H1 (cell line): ENCODE measurements around the gene GINS3. TPM values are rescaled to one million over a fixed set of nuclear protein-coding genes. Genes with fewer than 3 reads are reported as not detected.
A peak's percentile ranks its signal among the peaks of the same experiment; 100 is the strongest.

Experiments used
- CTCF ChIA-PET: fragments of 300-600 bp; sonication (Branson Sonifier 250); formaldehyde crosslinking; loops from one replicate; lab custom pipeline; 2021; ENCODE audit not compliant: partially characterized antibody; lab: Charles Lee
- POLR2A ChIA-PET: fragments of 300-600 bp; sonication (Branson Sonifier 250); formaldehyde crosslinking; loops from one replicate; lab custom pipeline; 2021; ENCODE audit warnings: inconsistent platforms; ENCODE audit not compliant: partially characterized antibody; lab: Charles Lee
- DNase-seq, 2 experiments: peaks; one replicate each; pipeline versions ENCODE4 v3.0.0 to v3.0.0-alpha.2; 2010 to 2022; ENCODE audit warnings: low spot score in 2 of 2, low read depth in 1 of 2, mixed read lengths in 1 of 2
- FAIRE-seq: peaks from 2 replicates; lab custom pipeline; 2011; peaks lifted over from hg19 to GRCh38; lab: Jason Lieb, UNC
- H2AFZ ChIP-seq: 2 replicates; pipeline ENCODE4 v1.8.1; 2012; ENCODE audit warnings: low read length, inconsistent platforms
- H2AK5ac ChIP-seq: 2 replicates; pipeline ENCODE4 v1.6.1; 2013; ENCODE audit warnings: low read depth, low read length
- H2BK120ac ChIP-seq: replicated peaks from 2 replicates; pipeline ENCODE3; 2013; ENCODE audit warnings: low read depth, low read length, inconsistent platforms
- H2BK12ac ChIP-seq: 2 replicates; pipeline ENCODE4 v1.6.1; 2013; ENCODE audit warnings: low read depth, low read length
- H2BK15ac ChIP-seq: 2 replicates; pipeline ENCODE4 v1.6.1; 2013; ENCODE audit warnings: low read length
- H2BK20ac ChIP-seq: 2 replicates; pipeline ENCODE4 v1.6.1; 2013; ENCODE audit warnings: low read length
- H2BK5ac ChIP-seq: 2 replicates; pipeline ENCODE4 v1.6.1; 2013; ENCODE audit warnings: low read depth, low read length
- H3K14ac ChIP-seq: 2 replicates; pipeline ENCODE4 v1.6.1; 2013; ENCODE audit warnings: inconsistent platforms; ENCODE audit not compliant: insufficient read length
- H3K18ac ChIP-seq: 2 replicates; pipeline ENCODE4 v1.6.1; 2013; ENCODE audit warnings: low read length; ENCODE audit errors: extremely low read depth
- H3K23ac ChIP-seq: 2 replicates; pipeline ENCODE4 v1.6.1; 2013; ENCODE audit warnings: inconsistent platforms; ENCODE audit not compliant: insufficient read length
- H3K23me2 ChIP-seq: 2 replicates; pipeline ENCODE4 v1.6.1; 2013; ENCODE audit warnings: low read depth, low read length
- H3K27ac ChIP-seq: 2 replicates; pipeline ENCODE4 v1.6.1; 2011; ENCODE audit warnings: low read depth, low read length, inconsistent platforms
- H3K27me3 ChIP-seq, 4 experiments: replicated peaks in 1 of 4; 1 replicate in 1 of 4; 2 replicates in 3 of 4; pipeline versions ENCODE4 v1.6.1 to v1.8.1; 2011 to 2013; ENCODE audit warnings: low read length in 3 of 4, mild to moderate bottlenecking in 3 of 4, inconsistent platforms in 2 of 4, mixed read lengths in 2 of 4, moderate library complexity in 1 of 4; ENCODE audit not compliant: control insufficient read depth in 3 of 4, insufficient read depth in 3 of 4; ENCODE audit errors: extremely low read depth in 1 of 4
- H3K36me3 ChIP-seq, 4 experiments: 2 replicates each; pipeline versions ENCODE4 v1.6.1 to v1.8.1; 2011 to 2013; ENCODE audit warnings: mild to moderate bottlenecking in 4 of 4, low read length in 3 of 4, moderate library complexity in 2 of 4, control low read depth in 1 of 4, inconsistent platforms in 1 of 4; ENCODE audit not compliant: insufficient read depth in 4 of 4, control insufficient read depth in 2 of 4
- H3K4ac ChIP-seq: replicated peaks from 2 replicates; pipeline ENCODE3; 2013; ENCODE audit warnings: low read length, low read depth, mixed read lengths, inconsistent platforms; ENCODE audit not compliant: insufficient read length
- H3K4me1 ChIP-seq, 4 experiments: replicated peaks in 1 of 4; 1 replicate in 1 of 4; 2 replicates in 3 of 4; pipeline versions ENCODE4 v1.6.1 to v1.8.1; 2011 to 2013; ENCODE audit warnings: low read length in 3 of 4, inconsistent platforms in 2 of 4, mixed read lengths in 1 of 4; ENCODE audit not compliant: insufficient read depth in 4 of 4, control insufficient read depth in 3 of 4
- H3K4me2 ChIP-seq, 2 experiments: 2 replicates each; pipeline versions ENCODE4 v1.6.1 to v1.8.1; 2011 to 2013; ENCODE audit warnings: low read depth in 2 of 2, low read length in 2 of 2, control low read depth in 1 of 2, inconsistent platforms in 1 of 2, mild to moderate bottlenecking in 1 of 2; ENCODE audit not compliant: insufficient read depth in 1 of 2
- H3K4me3 ChIP-seq, 4 experiments: fragments of 200-600, 300-600 bp in 1 of 4; sonication (generic), shearing (Covaris generic), sonication (Bioruptor Twin) in 1 of 4; 2 replicates each; pipeline versions ENCODE4 v1.5.1 to v1.8.1; 2011 to 2016; ENCODE audit warnings: low read length in 4 of 4, low read depth in 3 of 4, control low read depth in 2 of 4, inconsistent platforms in 2 of 4, mild to moderate bottlenecking in 2 of 4, mixed read lengths in 1 of 4, moderate library complexity in 1 of 4; ENCODE audit not compliant: insufficient read depth in 2 of 4; ENCODE audit errors: extremely low read depth in 1 of 4
- H3K56ac ChIP-seq: replicated peaks from 2 replicates; pipeline ENCODE3; 2013; ENCODE audit warnings: low read depth, mild to moderate bottlenecking, mixed read lengths, low read length, inconsistent platforms; ENCODE audit not compliant: insufficient read length
- H3K79me1 ChIP-seq: 2 replicates; pipeline ENCODE4 v1.6.1; 2013; ENCODE audit warnings: low read depth, low read length, control low read depth
- H3K79me2 ChIP-seq, 2 experiments: 2 replicates each; pipeline versions ENCODE4 v1.6.1 to v1.8.1; 2012 to 2013; ENCODE audit warnings: low read length in 2 of 2, mild to moderate bottlenecking in 2 of 2, inconsistent platforms in 1 of 2; ENCODE audit not compliant: insufficient read depth in 2 of 2, control insufficient read depth in 1 of 2
- H3K9ac ChIP-seq, 4 experiments: replicated peaks in 1 of 4; 1 replicate in 1 of 4; 2 replicates in 3 of 4; pipeline versions ENCODE4 v1.6.1 to v1.8.1; 2011 to 2013; ENCODE audit warnings: low read depth in 3 of 4, low read length in 3 of 4, control low read depth in 2 of 4, mild to moderate bottlenecking in 2 of 4, moderate library complexity in 2 of 4, inconsistent platforms in 1 of 4; ENCODE audit errors: extremely low read depth in 1 of 4
- H3K9me3 ChIP-seq, 2 experiments: 2 replicates each; pipeline versions ENCODE4 v1.6.1 to v1.8.1; 2012 to 2013; ENCODE audit warnings: mild to moderate bottlenecking in 2 of 2, moderate library complexity in 2 of 2, control low read depth in 1 of 2, inconsistent platforms in 1 of 2, low read depth in 1 of 2, low read length in 1 of 2, mixed read lengths in 1 of 2; ENCODE audit not compliant: insufficient read depth in 2 of 2
- H4K20me1 ChIP-seq, 2 experiments: replicated peaks in 1 of 2; 2 replicates each; pipeline versions ENCODE3 to v1.8.1; 2011 to 2013; ENCODE audit warnings: inconsistent platforms in 2 of 2, low read length in 2 of 2, mild to moderate bottlenecking in 1 of 2; ENCODE audit not compliant: insufficient read depth in 2 of 2, control insufficient read depth in 1 of 2
- H4K5ac ChIP-seq: 2 replicates; pipeline ENCODE4 v1.6.1; 2013; ENCODE audit warnings: low read length, low read depth, mixed read lengths, inconsistent platforms; ENCODE audit not compliant: insufficient read length
- H4K8ac ChIP-seq: 2 replicates; pipeline ENCODE4 v1.8.0; 2013; ENCODE audit warnings: mild to moderate bottlenecking, moderate library complexity, low read length, inconsistent platforms; ENCODE audit not compliant: insufficient read depth; ENCODE audit errors: extremely low read depth
- H4K91ac ChIP-seq: replicated peaks from 2 replicates; pipeline ENCODE3; 2013; ENCODE audit warnings: low read length, mixed read lengths, inconsistent platforms; ENCODE audit not compliant: insufficient read length
- RAD21 ChIP-seq, 2 experiments: IDR thresholded peaks in 1 of 2; conservative IDR thresholded peaks in 1 of 2; 2 replicates each; pipeline ENCODE4 v1.6.1; 2011; ENCODE audit warnings: low read depth in 2 of 2, low read length in 2 of 2, improper control_type of control experiment in 1 of 2, inconsistent platforms in 1 of 2, mild to moderate bottlenecking in 1 of 2, moderate library complexity in 1 of 2
- SAP30 ChIP-seq: fragments of 300-600 bp; sonication (generic); IDR thresholded peaks from 2 replicates; pipeline ENCODE4 v1.7.1; 2012; ENCODE audit warnings: low read length, moderate library complexity, mild to moderate bottlenecking, inconsistent platforms; ENCODE audit not compliant: insufficient read depth, insufficient replicate concordance
- WGBS, 2 experiments: shearing (Covaris generic) in 1 of 2; methylation state at CpG; one replicate each; pipeline versions ENCODE4 v1.1.6 to v1.1.7; 2013 to 2015; ENCODE audit warnings: low lambda C conversion rate in 2 of 2, mixed read lengths in 2 of 2, inconsistent platforms in 1 of 2, low coverage in 1 of 2, missing lambda C conversion rate in 1 of 2; ENCODE audit not compliant: insufficient replicate concordance in 2 of 2, insufficient coverage in 1 of 2, insufficient read length in 1 of 2; ENCODE audit errors: extremely low coverage in 1 of 2, missing lambda C conversion rate in 1 of 2; 5-methylcytosine and 5-hydroxymethylcytosine counted together
- polyA plus RNA-seq, 7 experiments: library from polyadenylated mRNA; depleted of rRNA in 3 of 7; stranded (reverse) in 5 of 7; unstranded in 2 of 7; fragments of >200 nt in 5 of 7; fragments of 200-250 nt in 2 of 7; gene quantifications; 1 replicate in 5 of 7; 2 replicates in 1 of 7; 4 replicates in 1 of 7; pipeline versions ENCODE4 v1.2.1 to v1.2.3, GENCODE V29; 2011 to 2013; ENCODE audit warnings: missing spikeins in 2 of 7, mixed read lengths in 2 of 7
- total RNA-seq: library from RNA; stranded (reverse); fragmentation: NEBNext Ultra II Directional; extraction: Animal tissue kit (Norgen Biotek cat#: 25700); gene quantifications from 2 replicates; pipeline ENCODE4 v1.2.1, GENCODE V29; 2021
- TF ChIP-seq, protein P1 (sequence below), 3 experiments: IDR thresholded peaks; 1 replicate in 2 of 3; 2 replicates in 1 of 3; pipeline versions ENCODE4 v1.5.1 to v1.6.1; 2011; ENCODE audit warnings: low read length in 3 of 3, mild to moderate bottlenecking in 3 of 3, inconsistent platforms in 2 of 3, low read depth in 1 of 3, moderate library complexity in 1 of 3; ENCODE audit not compliant: insufficient read depth in 1 of 3; ENCODE audit errors: control extremely low read depth in 1 of 3

The GINS3 gene
- total and polyA plus RNA-seq, 2 of the 8 experiments (the other 6 are each of a cell fraction or from before 2014, with no cell fraction given), result 12.9 to 15.4 TPM

DNA sequence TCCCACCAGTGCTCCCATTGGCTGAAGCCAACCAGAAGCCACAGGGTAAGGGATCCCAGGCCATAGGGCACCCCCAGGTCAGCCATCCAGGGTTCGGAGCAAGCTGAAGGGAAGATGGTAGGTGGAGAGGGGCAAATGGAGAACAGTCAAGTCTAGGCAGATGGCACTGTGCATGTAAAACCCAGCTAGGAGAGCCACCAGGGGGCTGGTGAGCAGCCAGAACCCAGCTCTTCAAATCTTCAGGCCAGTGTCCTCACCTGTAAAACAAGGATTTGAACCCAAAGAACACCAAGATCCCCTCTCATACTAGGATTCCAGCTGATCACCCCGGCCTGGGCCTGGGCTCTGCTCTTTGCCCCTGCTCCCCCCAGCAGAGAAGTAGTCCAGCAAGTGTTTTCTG, 43.5 kb downstream of the GINS3 start:
- ChIA-PET POLR2A (no interaction called here), CTCF (interaction anchor here (0.7 to 4.0 kb wide), 14 partner anchors 8 to 103 kb away, joined by 3 to 18 read pairs (median 4); no protein-coding TSS in a partner anchor)
- H3K14ac ChIP-seq, result no peak overlapping the region
- no peak overlapping the region for H2AK5ac ChIP-seq
- no peaks in the 10 kb centered on the region for H3K79me1 ChIP-seq
- H2BK12ac ChIP-seq, result no peak overlapping the region
- no peak overlapping the region for H3K4me3 ChIP-seq
- H3K4ac ChIP-seq, result no peak overlapping the region
- no peak overlapping the region for H2AFZ ChIP-seq
- no peak overlapping the region for H4K8ac ChIP-seq
- no peak overlapping the region for H3K4me2 ChIP-seq
- no peak overlapping the region for H3K23ac ChIP-seq
- no peaks in the 10 kb centered on the region for H3K27me3 ChIP-seq
- FAIRE-seq, result no peak
- no peaks in the 10 kb centered on the region for H3K9me3 ChIP-seq
- no peaks in the 10 kb centered on the region for H3K23me2 ChIP-seq
- no peak overlapping the region for H3K9ac ChIP-seq
- H4K20me1 ChIP-seq, result no peaks in the 10 kb centered on the region
- H2BK120ac ChIP-seq, result no peak overlapping the region
- no peak overlapping the region for H2BK5ac ChIP-seq
- H4K5ac ChIP-seq, result no peak overlapping the region
- DNase-seq, result no peak
- TF ChIP-seq RAD21 (IDR thresholded peaks at IDR 0.05 in 1 of 2, conservative IDR thresholded peaks at IDR 0.05 in 1 of 2; ENCODE audit: low read depth in 2 of 2, low read length in 2 of 2) (peak; percentile 9 to 43; a peak in 3 of 4 replicates), SAP30 (no peak)
- TF ChIP-seq, protein P1, sequence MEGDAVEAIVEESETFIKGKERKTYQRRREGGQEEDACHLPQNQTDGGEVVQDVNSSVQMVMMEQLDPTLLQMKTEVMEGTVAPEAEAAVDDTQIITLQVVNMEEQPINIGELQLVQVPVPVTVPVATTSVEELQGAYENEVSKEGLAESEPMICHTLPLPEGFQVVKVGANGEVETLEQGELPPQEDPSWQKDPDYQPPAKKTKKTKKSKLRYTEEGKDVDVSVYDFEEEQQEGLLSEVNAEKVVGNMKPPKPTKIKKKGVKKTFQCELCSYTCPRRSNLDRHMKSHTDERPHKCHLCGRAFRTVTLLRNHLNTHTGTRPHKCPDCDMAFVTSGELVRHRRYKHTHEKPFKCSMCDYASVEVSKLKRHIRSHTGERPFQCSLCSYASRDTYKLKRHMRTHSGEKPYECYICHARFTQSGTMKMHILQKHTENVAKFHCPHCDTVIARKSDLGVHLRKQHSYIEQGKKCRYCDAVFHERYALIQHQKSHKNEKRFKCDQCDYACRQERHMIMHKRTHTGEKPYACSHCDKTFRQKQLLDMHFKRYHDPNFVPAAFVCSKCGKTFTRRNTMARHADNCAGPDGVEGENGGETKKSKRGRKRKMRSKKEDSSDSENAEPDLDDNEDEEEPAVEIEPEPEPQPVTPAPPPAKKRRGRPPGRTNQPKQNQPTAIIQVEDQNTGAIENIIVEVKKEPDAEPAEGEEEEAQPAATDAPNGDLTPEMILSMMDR (IDR thresholded peaks at IDR 0.05; ENCODE audit: control extremely low read depth in 1 of 3, insufficient read depth in 1 of 3, low read depth in 1 of 3, low read length in 3 of 3), result peak; percentile 27 to 45 (median 40); a peak in 3 of 4 replicates
- H3K18ac ChIP-seq, result no peak overlapping the region
- no peaks in the 10 kb centered on the region for H3K36me3 ChIP-seq
- H3K4me1 ChIP-seq, result no peaks in the 10 kb centered on the region
- H4K91ac ChIP-seq, result no peak overlapping the region
- H3K56ac ChIP-seq, result no peak overlapping the region
- no peak overlapping the region for H2BK15ac ChIP-seq
- no peak overlapping the region for H2BK20ac ChIP-seq
- H3K27ac ChIP-seq, result no peak overlapping the region
- no peaks in the 10 kb centered on the region for H3K79me2 ChIP-seq
- WGBS, 2 experiments, result 69% methylated on average over 2 of the region's 2 CpGs; no CpG with 5 or more reads in 1 of the 2 experiments
